HepG2 (cell line): ENCODE measurements around the gene DPYD. TPM values are rescaled to one million over a fixed set of nuclear protein-coding genes. Genes with fewer than 3 reads are reported as not detected.

Source experiments
- ATAC-seq: fragments of 200-7000 bp; cut with Tn5 transposase; 3 replicates; pipeline ENCODE4 v1.9.1; 2020; ENCODE audit warnings: mild to moderate bottlenecking, moderate library complexity
- BruUV-seq: library from RNA; stranded (reverse); fragments of 400-500 nt; replicated peaks from 2 replicates; lab custom pipeline; 2021; lab: Mats Ljungman, UMichigan
- CTCF ChIA-PET: fragments of 300-600 bp; formaldehyde crosslinking; extraction: SDS; loops from one replicate; lab custom pipeline; 2021; ENCODE audit warnings: low total read pairs, inconsistent platforms, low intra/inter-chr PET ratio; lab: Yijun Ruan, JAX
- POLR2A ChIA-PET: fragments of 350-600 bp; sonication (Branson Sonifier 250); formaldehyde crosslinking; loops from one replicate; lab custom pipeline; 2020; ENCODE audit warnings: antibody characterized with exemption, inconsistent platforms; lab: Yijun Ruan, JAX
- DNase-seq: peaks from one replicate; pipeline ENCODE4 v3.0.0-alpha.2; 2015; ENCODE audit warnings: low spot score
- FAIRE-seq: peaks from 3 replicates; lab custom pipeline; 2011; peaks lifted over from hg19 to GRCh38; lab: Jason Lieb, UNC
- H2AFZ ChIP-seq: one replicate; pipeline ENCODE4 v1.6.1; 2011; ENCODE audit warnings: low read length, inconsistent platforms
- H3K27ac ChIP-seq: fragments of 300-600 bp; 3 replicates; pipeline ENCODE4 v1.8.0; 2011; ENCODE audit warnings: mixed run types, mild to moderate bottlenecking, mixed read lengths, low read length, inconsistent platforms; ENCODE audit not compliant: insufficient read depth; ENCODE audit errors: extremely low read length
- H3K27me3 ChIP-seq, 2 experiments: fragments of 200-600 bp in 1 of 2; 2 replicates in 1 of 2; 3 replicates in 1 of 2; pipeline versions ENCODE4 v1.6.0 to v1.8.0; 2011; ENCODE audit warnings: low read length in 2 of 2, mild to moderate bottlenecking in 2 of 2, moderate library complexity in 2 of 2, inconsistent platforms in 1 of 2; ENCODE audit not compliant: insufficient read depth in 2 of 2, control insufficient read depth in 1 of 2
- H3K36me3 ChIP-seq, 2 experiments: fragments of 200-600 bp in 1 of 2; replicated peaks in 1 of 2; 2 replicates in 1 of 2; 3 replicates in 1 of 2; pipeline versions ENCODE4 v1.5.1 to v1.8.0; 2011; ENCODE audit warnings: low read length in 2 of 2, inconsistent platforms in 1 of 2; ENCODE audit not compliant: insufficient read depth in 2 of 2, control insufficient read depth in 1 of 2
- H3K4me1 ChIP-seq: 2 replicates; pipeline ENCODE4 v1.5.1; 2012; ENCODE audit warnings: low read length, inconsistent platforms; ENCODE audit not compliant: insufficient read depth
- H3K4me2 ChIP-seq: 2 replicates; pipeline ENCODE4 v1.6.0; 2011; ENCODE audit warnings: low read depth, low read length, inconsistent platforms
- H3K4me3 ChIP-seq, 3 experiments: fragments of 200-600 bp in 1 of 3; sonication (generic), shearing (Covaris generic) in 1 of 3; replicated peaks in 1 of 3; 2 replicates each; pipeline ENCODE4 v1.5.1; 2011 to 2016; ENCODE audit warnings: low read length in 3 of 3, inconsistent platforms in 2 of 3, low read depth in 2 of 3, mild to moderate bottlenecking in 2 of 3, control low read depth in 1 of 3, mixed read lengths in 1 of 3; ENCODE audit not compliant: insufficient read depth in 1 of 3
- H3K79me2 ChIP-seq: one replicate; pipeline ENCODE4 v1.6.1; 2011; ENCODE audit warnings: low read length, inconsistent platforms; ENCODE audit not compliant: insufficient read depth
- H3K9ac ChIP-seq: 2 replicates; pipeline ENCODE4 v1.6.0; 2011; ENCODE audit warnings: mild to moderate bottlenecking, low read depth, low read length, inconsistent platforms; ENCODE audit not compliant: insufficient read depth
- H3K9me3 ChIP-seq: 2 replicates; pipeline ENCODE4 v1.5.1; 2012; ENCODE audit warnings: mild to moderate bottlenecking, low read length
- H4K20me1 ChIP-seq: 2 replicates; pipeline ENCODE4 v1.6.0; 2011; ENCODE audit warnings: inconsistent platforms, mild to moderate bottlenecking, low read length, moderate library complexity; ENCODE audit not compliant: insufficient read depth
- CREB1 ChIP-seq, 2 experiments: fragments of 450-650 bp in 1 of 2; IDR thresholded peaks; 2 replicates each; pipeline ENCODE4 v1.6.1; 2016 to 2017; ENCODE audit warnings: control low read depth in 1 of 2, mild to moderate bottlenecking in 1 of 2, missing compliant biosample characterization in 1 of 2, missing genetic modification characterization in 1 of 2
- CTCF ChIP-seq: sonication (generic); formaldehyde crosslinking; IDR thresholded peaks from 2 replicates; pipeline ENCODE4 v1.5.0; 2020; ENCODE audit warnings: mild to moderate bottlenecking, missing genetic modification reagents, moderate library complexity
- FLYWCH1 ChIP-seq: sonication (generic); formaldehyde crosslinking; IDR thresholded peaks from 2 replicates; pipeline ENCODE4 v1.8.1; 2023; ENCODE audit warnings: mild to moderate bottlenecking, missing genetic modification reagents
- KLF13 ChIP-seq: sonication (generic); formaldehyde crosslinking; IDR thresholded peaks from 2 replicates; pipeline ENCODE4 v1.4.0; 2020; ENCODE audit warnings: mild to moderate bottlenecking, missing genetic modification reagents
- STAG1 ChIP-seq: sonication (generic); formaldehyde crosslinking; IDR thresholded peaks from 2 replicates; pipeline ENCODE4 v1.4.0; 2020; ENCODE audit warnings: missing genetic modification reagents
- ZBTB7A ChIP-seq: sonication (generic); formaldehyde crosslinking; IDR thresholded peaks from 2 replicates; pipeline ENCODE4 v1.8.0; 2022; ENCODE audit warnings: mild to moderate bottlenecking, missing genetic modification reagents
- ZNF17 ChIP-seq: sonication (generic); formaldehyde crosslinking; IDR thresholded peaks from 2 replicates; pipeline ENCODE4 v1.5.0; 2020; ENCODE audit warnings: mild to moderate bottlenecking, missing genetic modification reagents
- ZNF430 ChIP-seq: sonication (generic); formaldehyde crosslinking; IDR thresholded peaks from 2 replicates; pipeline ENCODE4 v1.9.0; 2021; ENCODE audit warnings: mild to moderate bottlenecking, missing genetic modification reagents
- ZSCAN25 ChIP-seq: sonication (generic); formaldehyde crosslinking; IDR thresholded peaks from 2 replicates; pipeline ENCODE4 v1.8.0; 2022; ENCODE audit warnings: mild to moderate bottlenecking, missing genetic modification reagents
- WGBS: methylation state at CpG from one replicate; pipeline ENCODE4 v1.1.6; 2017; ENCODE audit warnings: low lambda C conversion rate; 5-methylcytosine and 5-hydroxymethylcytosine counted together
- in situ Hi-C: cut with HindIII; loops from 2 replicates; pipeline ENCODE4 v1.10.0; 2017; ENCODE audit warnings: low pct_unique_long_range_greater_than_20kb; ENCODE audit not compliant: extremely low pct_ligation_motif_present
- intact Hi-C: fragments of 100-400 bp; cut with micrococcal nuclease; formaldehyde crosslinking; loops from one replicate; pipeline ENCODE4 v1.10.0; 2022; ENCODE audit not compliant: unreplicated experiment
- polyA plus RNA-seq, 8 experiments: library from polyadenylated mRNA; depleted of rRNA in 3 of 8; stranded (reverse) in 7 of 8; unstranded in 1 of 8; fragments of >200 nt; fragmentation: Illumina TruSeq in 4 of 8; extraction: Trizol in 4 of 8; gene quantifications; 2 replicates each; pipeline versions ENCODE4 v1.2.1 to v1.2.3, GENCODE V29; 2011 to 2016; ENCODE audit warnings: low read depth in 4 of 8, missing spikeins in 1 of 8, mixed read lengths in 1 of 8; ENCODE audit not compliant: insufficient read depth in 1 of 8
- total RNA-seq, 5 experiments: library from RNA; depleted of rRNA; stranded (reverse); fragments of >200 nt; fragmentation: Illumina TruSeq; extraction: Trizol; gene quantifications; 2 replicates each; pipeline ENCODE4 v1.2.3, GENCODE V29; 2016; ENCODE audit warnings: low read depth in 1 of 5
- TF ChIP-seq, protein P1 (sequence below): sonication (generic); formaldehyde crosslinking; IDR thresholded peaks from 2 replicates; pipeline ENCODE4 v1.4.0; 2020; ENCODE audit warnings: mild to moderate bottlenecking, low read depth, missing genetic modification reagents
- TF ChIP-seq, protein P2 (sequence below): sonication (generic); formaldehyde crosslinking; conservative IDR thresholded peaks from 2 replicates; pipeline ENCODE4 v1.4.0; 2020; ENCODE audit warnings: missing genetic modification reagents

DPYD gene
- total and polyA plus RNA-seq, 2 of the 13 experiments (the other 11 are each of a cell fraction or from before 2014, with no cell fraction given) = 1.3 to 3.4 TPM

GRCh38 chr1:97820470-97821188, 100.2 kb downstream of the DPYD start (continued):
- TF ChIP-seq CTCF (CRISPR knock-in tag) (peak; percentile 54), ZNF430 (CRISPR knock-in tag) (no peak), CREB1 (IDR thresholded peaks at IDR 0.05) (peak; percentile 52; the same call in 1 of the 2 replicates), CREB1 (CRISPR knock-in tag; IDR thresholded peaks at IDR 0.05) (no peak), ZBTB7A (CRISPR knock-in tag) (no peak), STAG1 (CRISPR knock-in tag) (peak; percentile 65), FLYWCH1 (CRISPR knock-in tag) (no peak), KLF13 (CRISPR knock-in tag) (no peak)
- TF ChIP-seq, protein P1, sequence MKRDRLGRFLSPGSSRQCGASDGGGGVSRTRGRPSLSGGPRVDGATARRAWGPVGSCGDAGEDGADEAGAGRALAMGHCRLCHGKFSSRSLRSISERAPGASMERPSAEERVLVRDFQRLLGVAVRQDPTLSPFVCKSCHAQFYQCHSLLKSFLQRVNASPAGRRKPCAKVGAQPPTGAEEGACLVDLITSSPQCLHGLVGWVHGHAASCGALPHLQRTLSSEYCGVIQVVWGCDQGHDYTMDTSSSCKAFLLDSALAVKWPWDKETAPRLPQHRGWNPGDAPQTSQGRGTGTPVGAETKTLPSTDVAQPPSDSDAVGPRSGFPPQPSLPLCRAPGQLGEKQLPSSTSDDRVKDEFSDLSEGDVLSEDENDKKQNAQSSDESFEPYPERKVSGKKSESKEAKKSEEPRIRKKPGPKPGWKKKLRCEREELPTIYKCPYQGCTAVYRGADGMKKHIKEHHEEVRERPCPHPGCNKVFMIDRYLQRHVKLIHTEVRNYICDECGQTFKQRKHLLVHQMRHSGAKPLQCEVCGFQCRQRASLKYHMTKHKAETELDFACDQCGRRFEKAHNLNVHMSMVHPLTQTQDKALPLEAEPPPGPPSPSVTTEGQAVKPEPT (CRISPR knock-in tag) = no peak

DNA sequence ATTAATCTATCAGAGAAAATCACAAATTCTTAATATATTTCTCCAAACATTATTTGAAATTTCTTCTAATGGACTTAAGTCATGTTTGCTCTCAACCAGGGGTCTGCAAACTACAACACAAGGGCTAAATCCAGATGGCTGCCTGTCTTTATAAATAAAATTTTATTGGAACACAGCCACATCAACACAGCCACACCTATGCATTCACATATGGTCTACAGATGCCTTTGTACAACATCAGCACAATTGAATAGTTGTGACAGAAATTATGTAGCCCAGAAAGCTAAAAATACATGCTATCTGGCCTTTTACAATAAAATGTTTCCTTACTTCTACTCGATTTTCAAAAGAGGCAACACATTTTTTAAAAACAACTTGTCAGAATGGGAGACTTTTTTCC, 103.9 kb downstream of the DPYD start:
- Histone ChIP-seq H3K27ac (no peak overlapping the region), H3K9me3 (no peaks in the 10 kb centered on the region), H3K27me3 (no peaks in the 10 kb centered on the region), H2AFZ (no peak overlapping the region), H3K36me3 (no peaks in the 10 kb centered on the region), H3K9ac (no peak overlapping the region), H3K4me2 (no peak overlapping the region), H3K79me2 (no peaks in the 10 kb centered on the region), H3K4me1 (no peaks in the 10 kb centered on the region), H4K20me1 (no peaks in the 10 kb centered on the region), H3K4me3 (no peak overlapping the region)
- intact Hi-C loops = no loop called here
- ATAC-seq (no peak), DNase-seq (no peak), FAIRE-seq (no peak)
- in situ Hi-C loops = no loop called here
- ChIA-PET POLR2A (no interaction called here), CTCF (no interaction called here)
- WGBS = 19% methylated on average over 1 of the region's 1 CpG
- TF ChIP-seq, protein P2, sequence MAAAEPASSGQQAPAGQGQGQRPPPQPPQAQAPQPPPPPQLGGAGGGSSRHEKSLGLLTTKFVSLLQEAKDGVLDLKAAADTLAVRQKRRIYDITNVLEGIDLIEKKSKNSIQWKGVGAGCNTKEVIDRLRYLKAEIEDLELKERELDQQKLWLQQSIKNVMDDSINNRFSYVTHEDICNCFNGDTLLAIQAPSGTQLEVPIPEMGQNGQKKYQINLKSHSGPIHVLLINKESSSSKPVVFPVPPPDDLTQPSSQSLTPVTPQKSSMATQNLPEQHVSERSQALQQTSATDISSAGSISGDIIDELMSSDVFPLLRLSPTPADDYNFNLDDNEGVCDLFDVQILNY (CRISPR knock-in tag) = no peak
- TF ChIP-seq ZNF17 (CRISPR knock-in tag) (no peak), ZSCAN25 (CRISPR knock-in tag) (no peak)
- no TSS peak for BruUV-seq
